Heart left ventricle (tissue), 13 donors: ENCODE data around the gene SUCO.

Experiments used
- CTCF ChIP-seq, 12 donors: fragments of 200-600 bp; sonication (generic) in 4 of 12; IDR thresholded peaks; one replicate each; pipeline versions ENCODE4 v1.5.0 to v1.8.0; 2018 to 2022; ENCODE audit warnings: antibody characterized with exemption in 12 of 12, mild to moderate bottlenecking in 5 of 12
- POLR2A ChIP-seq, 2 donors: fragments of 450-650 bp; IDR thresholded peaks; one replicate each; pipeline ENCODE4 v1.6.1; 2017; ENCODE audit warnings: antibody characterized with exemption in 2 of 2, mild to moderate bottlenecking in 2 of 2, moderate library complexity in 2 of 2
- donor health status: ischemic (EF 13 %, LVEDD 7.1; RV severe dilation, severe dysfunction).
- donor health status: DM: no; HTN: yes; CAD: no.
- donor health status: DM: no; HTN: no; CAD: no.
- donor health status: ischemic (EF 25% LVEDD 6.9; RV normal size, moderate dysfunction).
- donor health status: ischemic (EF 25% LVEDD 5.7; RV mildly dilated, moderate dysfunction).
- donor health status: ischemic (EF 35%, LVEDD 5.7; RV mildly dilated, moderate dysfunction).
- donor health status: nonischemic (EF 11% LVEDD 7.7; RV severe dilation, severe dysfunction).
- donor health status: DM: yes; HTN: yes; CAD: no.
- donor health status: PGD.
- donor health status: ischemic (EF 29% LVEDD 5.4; RV normal size, mild dysfunction).
- donor health status: nonischemic (EF 23%, LVEDD 6.1; RV moderate dilation, normal function).

- TF ChIP-seq CTCF (IDR thresholded peaks at IDR 0.05) = no peak
- TF ChIP-seq POLR2A (IDR thresholded peaks at IDR 0.05) = no peak
Observed at GRCh38 chr1:172537827-172538391, 5.0 kb downstream of the SUCO start.
